GM12878 (cell line): ENCODE data around the gene RANBP3. TPM values are rescaled to one million over a fixed set of nuclear protein-coding genes. Genes with fewer than 3 reads are reported as not detected.
"Not testable (repeated sequence)": the region's sequence is repeated elsewhere in the genome, so short reads cannot be mapped to it uniquely, and the experiment has no call there.

ENCODE experiments used
- ATAC-seq: fragments of 200-7000 bp; cut with Tn5 transposase; 3 replicates; pipeline ENCODE4 v1.9.1; 2020; ENCODE audit warnings: mild to moderate bottlenecking, moderate library complexity
- BruUV-seq: library from RNA; stranded (reverse); fragments of 400-500 nt; replicated peaks from 2 replicates; lab custom pipeline; 2021; lab: Mats Ljungman, UMichigan
- CTCF ChIA-PET: fragments of 300-600 bp; sonication (Branson Sonifier 250); formaldehyde crosslinking; extraction: SDS; loops from one replicate; lab custom pipeline; 2021; ENCODE audit warnings: inconsistent platforms; lab: Yijun Ruan, JAX
- POLR2A ChIA-PET: fragments of 350-600 bp; formaldehyde crosslinking; extraction: SDS; loops from one replicate; lab custom pipeline; 2021; ENCODE audit warnings: inconsistent platforms; lab: Charles Lee
- RAD21 ChIA-PET: fragments of 300-600 bp; sonication (Branson Sonifier 250); formaldehyde crosslinking; loops from one replicate; lab custom pipeline; 2023; ENCODE audit warnings: antibody characterized with exemption; ENCODE audit not compliant: unreplicated experiment; lab: Charles Lee
- SMC1A ChIA-PET: fragments of 300-600 bp; sonication (Branson Sonifier 250); formaldehyde crosslinking; loops from one replicate; lab custom pipeline; 2023; ENCODE audit not compliant: unreplicated experiment, uncharacterized antibody; lab: Charles Lee
- DNase-seq: peaks from one replicate; pipeline ENCODE4 v3.0.0-alpha.2; 2011; ENCODE audit warnings: low read depth, low spot score
- FAIRE-seq: peaks from 3 replicates; lab custom pipeline; 2011; peaks lifted over from hg19 to GRCh38; lab: Jason Lieb, UNC
- H2AFZ ChIP-seq: 2 replicates; pipeline ENCODE4 v1.6.0; 2011; ENCODE audit warnings: low read depth, low read length, control low read depth; ENCODE audit not compliant: control insufficient read depth
- H3K27ac ChIP-seq: 2 replicates; pipeline ENCODE4 v1.5.1; 2011; ENCODE audit warnings: control low read depth; ENCODE audit not compliant: control insufficient read depth, insufficient read depth
- H3K27me3 ChIP-seq, 2 experiments: replicated peaks in 1 of 2; 2 replicates each; pipeline versions ENCODE4 v1.6.0 to v1.6.1; 2011; ENCODE audit warnings: low read length in 1 of 2; ENCODE audit not compliant: control insufficient read depth in 2 of 2, insufficient read depth in 2 of 2
- H3K36me3 ChIP-seq, 2 experiments: 2 replicates each; pipeline ENCODE4 v1.5.1; 2011; ENCODE audit warnings: low read length in 1 of 2; ENCODE audit not compliant: control insufficient read depth in 2 of 2, insufficient read depth in 2 of 2
- H3K4me1 ChIP-seq: 2 replicates; pipeline ENCODE4 v1.6.1; 2011; ENCODE audit warnings: mild to moderate bottlenecking, low read length, moderate library complexity, mixed read lengths; ENCODE audit not compliant: control insufficient read depth, insufficient read depth
- H3K4me2 ChIP-seq: 2 replicates; pipeline ENCODE4 v1.6.0; 2011; ENCODE audit warnings: control low read depth; ENCODE audit not compliant: control insufficient read depth, insufficient read depth
- H3K4me3 ChIP-seq: fragments of 200-600 bp; sonication (generic); 2 replicates; pipeline ENCODE4 v1.5.1; 2016
- H3K79me2 ChIP-seq: 2 replicates; pipeline ENCODE4 v1.6.0; 2011; ENCODE audit warnings: low read length; ENCODE audit not compliant: control insufficient read depth, insufficient read depth
- H3K9ac ChIP-seq: 2 replicates; pipeline ENCODE4 v1.8.0; 2011; ENCODE audit warnings: low read length, control low read depth, mixed read lengths; ENCODE audit not compliant: control insufficient read depth, insufficient read depth
- H3K9me3 ChIP-seq: replicated peaks from 3 replicates; pipeline ENCODE4 v1.5.1; 2011; ENCODE audit warnings: mild to moderate bottlenecking, low read length; ENCODE audit not compliant: control insufficient read depth, insufficient read depth
- H4K20me1 ChIP-seq: 2 replicates; pipeline ENCODE4 v1.6.0; 2011; ENCODE audit not compliant: control insufficient read depth, insufficient read depth
- ATF2 ChIP-seq: IDR thresholded peaks from 2 replicates; pipeline ENCODE4 v1.6.1; 2012; ENCODE audit warnings: low read length, inconsistent platforms
- BRCA1 ChIP-seq: IDR thresholded peaks from 2 replicates; pipeline ENCODE4 v1.6.1; 2011; ENCODE audit warnings: low read depth, low read length, improper control_type of control experiment
- NRF1 ChIP-seq: conservative IDR thresholded peaks from 2 replicates; pipeline ENCODE4 v1.6.1; 2011; ENCODE audit warnings: mild to moderate bottlenecking, low read depth, low read length, improper control_type of control experiment
- PKNOX1 ChIP-seq: fragments of 450-650 bp; IDR thresholded peaks from 2 replicates; pipeline ENCODE4 v1.6.1; 2016; ENCODE audit warnings: mild to moderate bottlenecking
- PRDM15 ChIP-seq: fragments of 450-650 bp; formaldehyde crosslinking; IDR thresholded peaks from 2 replicates; pipeline ENCODE4 v1.4.0; 2020; ENCODE audit warnings: mild to moderate bottlenecking, moderate library complexity
- RAD51 ChIP-seq: fragments of 450-650 bp; IDR thresholded peaks from 2 replicates; pipeline ENCODE4 v1.6.1; 2016; ENCODE audit warnings: moderate library complexity, mild to moderate bottlenecking, inconsistent platforms
- WGBS: methylation state at CpG from one replicate; pipeline ENCODE4 v1.1.6; 2016; ENCODE audit warnings: low lambda C conversion rate; ENCODE audit not compliant: insufficient replicate concordance, insufficient coverage; ENCODE audit errors: missing lambda C conversion rate; 5-methylcytosine and 5-hydroxymethylcytosine counted together
- in situ Hi-C: fragments of 300-500 bp; cut with MboI; formaldehyde crosslinking; loops from 9 replicates; pipeline ENCODE4 v1.14.3; 2018; ENCODE audit warnings: mixed read lengths
- intact Hi-C: fragments of 100-400 bp; cut with micrococcal nuclease; formaldehyde crosslinking; loops from one replicate; pipeline ENCODE4 v1.14.2; 2022; ENCODE audit not compliant: unreplicated experiment
- polyA plus RNA-seq, 11 experiments: library from polyadenylated mRNA; depleted of rRNA in 4 of 11; unstranded in 6 of 11; stranded (reverse) in 5 of 11; fragments of >200 nt; fragmentation: Nextera tagmentation in 4 of 11; fragmentation: Illumina TruSeq in 1 of 11; extraction: Ambion mirVana in 4 of 11; extraction: Trizol in 1 of 11; gene quantifications; 1 replicate in 1 of 11; 2 replicates in 10 of 11; pipeline versions ENCODE4 v1.2.1 to v1.2.3, GENCODE V29; 2011 to 2016; ENCODE audit warnings: inconsistent platforms in 2 of 11, missing spikeins in 2 of 11, low read depth in 1 of 11
- total RNA-seq, 4 experiments: library from RNA; depleted of rRNA in 3 of 4; stranded (reverse); fragments of >200 nt in 3 of 4; fragmentation: Illumina TruSeq in 1 of 4; extraction: Trizol in 1 of 4; gene quantifications; 2 replicates each; pipeline versions ENCODE4 v1.2.1 to v1.2.3, GENCODE V29; 2013 to 2021

Gene RANBP3
- total and polyA plus RNA-seq, 10 of the 15 experiments (the other 5 are each of a cell fraction or from before 2014, with no cell fraction given): 1.1 to 81.6 (median 60.0) TPM

- no peaks in the 10 kb centered on the region for H3K4me1 ChIP-seq
- CTCF ChIA-PET: no interaction called here
- no peak for DNase-seq
- SMC1A ChIA-PET: no interaction called here
- no peaks in the 10 kb centered on the region for H4K20me1 ChIP-seq
- no peak for FAIRE-seq
- no peak overlapping the region for H3K4me2 ChIP-seq
- no peak for ATAC-seq
- no peak overlapping the region for H3K4me3 ChIP-seq
- H2AFZ ChIP-seq: no peak overlapping the region
- intact Hi-C loops: no loop called here
- TF ChIP-seq ATF2 (no peak), PRDM15 (CRISPR knock-in tag) (no peak), NRF1 (no peak), RAD51 (no peak), PKNOX1 (no peak), BRCA1 (no peak)
- TF ChIP-seq, all 136 proteins: peak for 0
- Histone ChIP-seq H3K9me3 (no peaks in the 10 kb centered on the region), H3K27me3 (no peaks in the 10 kb centered on the region), H3K27ac (no peak overlapping the region), H3K79me2 (no peaks in the 10 kb centered on the region), H3K36me3 (no peaks in the 10 kb centered on the region), H3K9ac (no peak overlapping the region)
- RAD21 ChIA-PET: no interaction called here
- in situ Hi-C loops: no loop called here
- POLR2A ChIA-PET: no interaction called here
- no TSS peak for BruUV-seq
- WGBS: 23% methylated on average over 8 of the region's 8 CpGs
These were observed 100.5 kb downstream of the RANBP3 start for GRCh38 chr19:5877427-5877826.

- SMC1A ChIA-PET, RAD21 ChIA-PET, CTCF ChIA-PET, H3K9ac ChIP-seq, FAIRE-seq, BruUV-seq, H3K27ac ChIP-seq, DNase-seq, H2AFZ ChIP-seq, H4K20me1 ChIP-seq, H3K4me3 ChIP-seq, intact Hi-C loops, H3K4me1 ChIP-seq, ATAC-seq, H3K4me2 ChIP-seq, POLR2A ChIA-PET, H3K36me3 ChIP-seq, H3K9me3 ChIP-seq, in situ Hi-C loops, H3K79me2 ChIP-seq, H3K27me3 ChIP-seq: not testable (repeated sequence)
- 38% methylated on average over 7 of the region's 7 CpGs for WGBS
These were observed 103.4 kb downstream of the RANBP3 start for GRCh38 chr19:5874496-5874895.
